ENCODE results near the gene SPDEF.

Gene SPDEF

DNA sequence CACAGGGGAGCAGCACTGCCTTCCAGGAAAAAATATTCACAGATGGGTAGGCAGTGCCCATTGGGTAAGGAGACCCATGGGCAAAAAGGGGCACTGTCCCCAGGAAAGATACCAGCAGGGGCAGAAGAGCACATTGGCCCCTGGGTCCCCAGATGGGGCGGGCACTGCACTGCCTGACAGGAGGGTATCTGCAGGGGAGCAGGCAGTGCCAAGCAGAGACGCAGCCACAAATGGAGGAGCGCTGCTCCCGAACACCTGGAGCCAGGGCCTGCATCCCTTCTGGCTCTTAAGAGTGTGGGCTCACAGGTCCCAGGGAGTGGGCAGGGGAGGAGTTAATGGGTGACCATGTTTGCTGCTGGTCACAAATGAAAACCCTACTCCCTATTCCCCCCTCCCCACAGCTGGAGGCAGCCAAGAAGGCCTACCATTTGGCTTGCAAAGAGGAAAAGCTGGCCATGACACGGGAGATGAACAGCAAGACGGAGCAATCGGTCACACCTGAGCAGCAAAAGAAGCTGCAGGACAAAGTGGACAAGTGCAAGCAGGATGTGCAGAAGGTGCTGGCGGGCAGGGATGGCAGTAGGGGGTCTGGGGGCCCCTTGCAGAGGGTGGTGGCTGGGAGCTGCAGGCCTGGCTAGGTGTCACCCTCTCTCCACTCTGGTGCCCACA lies 27.0 kb downstream of the SPDEF start:
- DNase-seq (ENCODE audit: low read depth in 2 of 2) = no peak

DNA sequence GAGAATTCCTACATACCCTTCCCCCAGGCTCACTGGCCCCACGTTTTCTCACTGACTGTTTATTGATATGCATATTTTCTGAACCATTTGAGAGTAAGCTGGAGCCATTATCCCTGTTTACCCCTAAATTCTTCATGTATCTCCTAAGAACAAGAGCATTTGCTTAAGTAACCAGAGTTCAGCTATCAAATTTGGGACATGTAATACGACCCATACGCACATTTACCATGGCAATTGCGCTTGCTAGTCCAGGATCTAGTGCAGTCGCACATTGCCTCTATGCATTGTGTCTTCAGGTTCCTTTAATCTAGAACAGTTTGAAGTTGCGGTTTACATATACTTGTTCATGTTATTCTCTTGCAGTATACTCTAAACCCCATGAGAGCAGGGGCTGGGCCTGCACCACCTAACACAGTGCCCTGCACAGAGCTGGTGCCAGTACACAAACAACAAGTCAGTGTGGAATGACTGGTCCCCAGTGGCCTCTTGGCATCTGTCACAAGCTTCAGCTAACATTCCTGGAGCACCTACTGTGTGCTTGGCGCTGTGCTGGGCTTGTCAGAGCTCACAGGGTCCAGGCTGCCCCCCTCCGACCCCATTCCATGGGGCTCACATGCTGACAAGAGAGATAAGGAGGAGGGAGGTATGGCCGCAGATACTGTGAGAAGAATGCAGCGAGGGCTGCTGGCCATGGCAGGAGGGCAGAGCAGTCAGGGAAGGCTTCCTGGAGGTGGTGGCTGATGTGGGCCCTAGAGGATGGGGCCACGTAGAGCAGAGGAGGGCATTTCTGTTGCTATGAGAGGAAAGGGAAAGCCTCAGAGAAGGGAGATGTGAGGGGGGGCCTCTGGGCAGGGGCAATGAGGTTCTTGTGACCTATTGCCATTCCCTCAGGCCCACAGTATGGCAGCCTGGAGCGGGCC lies 28.1 kb downstream of the SPDEF start:
- no peak for DNase-seq (ENCODE audit: low read depth in 2 of 2)

DNA sequence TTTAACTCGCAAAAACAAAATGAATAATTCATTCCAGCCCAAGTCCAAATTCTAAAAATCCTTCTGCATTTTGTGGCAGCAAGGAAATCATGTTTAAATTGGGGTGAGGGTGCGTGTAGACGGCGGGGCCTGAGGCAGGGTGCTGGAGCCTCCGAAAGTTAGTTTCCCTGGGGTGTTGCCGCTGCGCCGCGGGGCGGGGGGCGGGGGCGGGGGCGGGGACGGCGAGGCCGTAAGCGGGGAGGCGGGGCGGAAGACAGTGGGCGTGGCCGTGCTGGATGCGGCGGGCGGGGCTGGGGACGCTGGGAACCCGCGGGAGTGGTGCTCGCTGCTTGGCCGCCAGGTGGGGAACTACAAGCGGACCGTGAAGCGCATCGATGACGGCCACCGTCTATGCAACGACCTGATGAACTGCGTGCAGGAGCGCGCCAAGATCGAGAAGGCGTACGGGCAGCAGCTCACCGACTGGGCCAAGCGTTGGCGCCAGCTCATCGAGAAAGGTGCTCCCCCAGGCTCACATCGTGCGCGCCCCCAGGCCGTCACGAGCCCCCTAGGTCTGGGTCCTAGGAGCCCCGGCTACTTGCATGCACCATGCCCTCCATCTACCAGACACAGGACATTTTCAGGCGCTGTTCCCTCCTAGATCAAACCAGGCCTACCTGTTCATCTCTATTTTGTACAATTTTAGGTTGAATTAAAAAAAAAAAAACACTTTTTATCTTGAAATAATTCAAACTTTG lies 29.0 kb downstream of the SPDEF start:
- DNase-seq (ENCODE audit: low read depth in 2 of 2) = peak; percentile 92 to 94

DNA sequence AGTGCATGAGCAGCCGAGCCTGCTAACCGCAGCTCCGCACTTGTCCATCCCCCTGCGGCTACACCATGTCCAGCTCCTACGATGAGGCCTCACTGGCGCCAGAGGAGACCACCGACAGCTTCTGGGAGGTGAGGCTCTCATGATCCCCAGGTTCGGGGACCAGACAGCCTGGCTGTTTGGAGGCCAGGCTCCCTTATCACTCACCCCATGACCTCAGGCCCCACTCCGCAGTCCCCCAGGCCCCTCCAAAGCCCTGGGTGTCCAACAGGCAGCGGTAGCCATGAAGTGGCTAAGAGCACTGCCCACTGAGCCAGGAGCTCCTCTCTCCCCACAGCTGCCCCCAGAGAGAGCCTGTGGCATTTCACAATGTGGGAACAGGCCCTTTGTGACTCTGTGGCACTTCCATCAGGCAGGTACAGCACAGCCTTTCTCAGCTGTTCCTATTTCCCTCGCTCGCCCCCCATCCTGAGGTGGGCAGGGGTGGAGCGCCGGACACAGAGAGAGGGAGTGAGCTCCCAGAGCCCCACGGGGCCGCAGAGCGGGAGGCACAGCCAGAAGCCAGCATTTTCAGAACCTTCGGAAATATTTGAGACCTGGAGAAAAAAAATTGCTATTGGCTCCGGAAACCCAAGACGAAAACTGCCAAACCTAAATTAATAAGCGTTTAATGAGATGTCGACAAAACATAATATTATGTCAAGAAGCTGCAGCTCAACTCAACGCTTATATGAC lies 29.7 kb downstream of the SPDEF start:
- no peak for DNase-seq (ENCODE audit: low read depth in 2 of 2)

DNA sequence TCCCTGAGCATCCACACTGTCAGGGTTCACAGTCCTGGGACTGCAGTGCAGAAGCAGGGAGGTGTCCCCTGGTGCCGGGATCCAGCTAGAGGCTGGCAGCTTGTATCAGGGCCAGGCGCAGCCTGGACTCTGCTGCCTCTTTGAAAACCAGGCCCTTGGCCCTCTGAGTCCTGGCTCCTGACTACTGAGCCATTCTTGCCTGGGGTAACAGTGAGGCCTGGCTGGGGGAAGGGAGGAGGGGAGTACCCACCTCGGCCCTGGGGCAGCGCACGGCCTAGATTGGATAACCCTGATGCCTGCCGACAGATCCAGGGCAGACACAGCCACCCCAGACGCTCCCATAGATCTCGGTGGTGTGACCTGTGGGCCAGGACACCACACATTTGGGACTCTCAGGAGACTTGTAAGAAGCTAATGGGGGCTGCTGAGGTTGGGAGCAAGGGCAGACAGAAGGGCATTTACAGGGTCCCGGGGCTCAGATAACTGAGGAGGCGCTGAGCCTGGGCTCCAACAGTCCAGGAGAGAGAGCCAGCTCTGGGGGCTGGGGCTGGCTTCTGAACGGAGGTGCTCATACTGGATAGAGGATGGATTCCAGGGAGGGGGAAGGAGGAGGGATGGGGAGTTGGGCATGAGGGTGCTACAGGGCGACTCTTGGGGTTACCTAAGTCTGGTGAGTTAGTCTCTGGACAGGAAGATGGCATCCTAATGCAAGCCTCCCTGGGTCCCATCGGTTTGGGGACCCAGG lies 30.5 kb downstream of the SPDEF start:
- no peak for DNase-seq (ENCODE audit: low read depth in 2 of 2)

DNA sequence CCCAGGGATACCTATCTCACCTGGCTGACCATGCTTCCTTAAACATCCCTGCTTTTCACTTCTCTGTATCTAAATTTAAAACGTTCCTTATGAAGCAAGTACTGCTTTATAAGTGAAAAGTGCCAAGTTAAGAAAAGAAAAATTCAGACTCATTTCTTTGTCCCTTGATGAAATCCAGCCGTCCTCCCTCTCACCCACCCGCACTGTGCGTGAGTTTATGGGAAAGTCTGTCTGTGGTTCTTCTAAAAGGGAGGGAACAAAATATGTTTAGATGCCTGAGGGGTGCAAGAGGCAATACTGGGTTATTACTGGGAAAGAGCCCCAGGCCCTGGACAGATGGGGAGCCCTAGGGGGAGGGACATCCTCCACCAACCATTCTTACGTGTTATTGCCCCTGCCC lies 31.2 kb downstream of the SPDEF start:
- DNase-seq (ENCODE audit: low read depth in 2 of 2) = no peak

DNA sequence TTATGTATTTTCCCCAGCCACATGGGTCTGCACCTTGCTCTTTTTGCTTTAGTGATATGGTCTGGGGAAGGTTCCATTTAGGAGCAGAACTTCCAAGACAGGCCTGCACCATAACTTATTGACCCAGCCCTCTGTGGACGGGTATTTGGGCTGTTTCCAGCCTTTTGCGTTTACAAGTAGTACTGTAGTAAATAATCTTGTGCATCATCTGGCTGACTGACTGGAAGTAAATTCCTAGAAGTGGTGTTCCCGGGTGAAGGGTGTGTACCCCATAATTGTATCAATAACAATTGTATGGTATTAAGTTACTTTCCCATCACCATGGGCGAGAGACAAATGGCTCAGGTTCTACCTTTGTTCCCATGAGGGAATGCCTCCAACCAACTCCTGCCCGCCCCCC lies 31.6 kb downstream of the SPDEF start:
- no peak for DNase-seq (ENCODE audit: low read depth in 2 of 2)

DNA sequence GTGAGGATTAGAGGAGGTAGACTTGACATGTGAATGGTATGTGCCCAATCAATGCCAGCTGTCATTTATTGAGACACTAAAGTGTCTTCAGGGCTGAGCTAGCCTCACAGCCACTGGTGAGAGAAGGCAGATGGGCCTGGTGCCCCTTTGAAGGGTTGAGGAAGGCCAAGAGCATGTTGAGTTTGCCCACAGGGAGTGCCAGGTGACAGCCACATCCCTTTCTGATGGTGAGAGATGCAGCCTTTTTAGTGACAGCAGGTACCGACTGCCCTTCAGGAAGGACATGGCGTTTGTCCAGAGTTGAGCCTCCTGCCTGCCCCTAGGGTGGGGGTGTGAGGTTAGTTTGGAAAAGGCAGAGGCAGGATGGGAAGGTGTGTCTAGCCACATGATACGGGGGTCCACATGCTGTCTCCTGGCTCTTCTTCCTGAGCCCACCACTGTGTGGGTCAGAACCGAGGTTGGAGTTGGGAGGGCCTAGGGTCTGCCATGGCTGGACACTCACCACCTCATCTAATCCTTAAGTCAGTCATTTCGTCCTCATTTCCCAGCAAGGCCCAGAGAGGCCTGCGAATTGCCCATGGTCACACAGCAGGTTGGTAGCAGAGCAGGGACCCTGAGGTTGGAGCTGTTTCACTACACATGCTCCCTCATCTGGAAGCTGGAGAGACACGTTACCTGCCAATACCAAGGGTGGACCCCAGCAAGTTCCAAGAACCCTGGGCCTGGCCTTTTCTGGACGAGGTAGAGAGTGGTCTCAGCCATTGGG lies 32.5 kb downstream of the SPDEF start:
- no peak for DNase-seq (ENCODE audit: low read depth in 2 of 2)

DNA sequence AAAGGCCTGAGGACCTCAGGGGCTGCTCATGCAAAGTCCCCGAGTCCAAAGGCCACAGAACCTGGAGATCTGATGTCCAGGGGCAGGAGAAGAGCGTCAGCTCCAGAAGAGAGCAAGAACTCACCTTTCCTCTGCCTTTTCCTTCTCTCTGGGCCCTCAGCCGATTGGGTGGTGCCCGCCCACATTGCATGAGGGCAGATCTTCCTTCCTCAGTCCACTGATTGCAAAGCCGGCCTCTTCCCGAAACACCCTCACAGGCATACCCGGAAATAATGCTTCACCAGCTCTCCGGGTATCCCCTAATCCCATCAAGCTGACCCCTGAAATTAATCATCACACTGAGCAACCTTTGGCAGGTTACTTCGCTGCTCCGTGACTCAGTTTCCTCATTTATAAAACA lies 33.4 kb downstream of the SPDEF start:
- no peak for DNase-seq (ENCODE audit: low read depth in 2 of 2)

DNA sequence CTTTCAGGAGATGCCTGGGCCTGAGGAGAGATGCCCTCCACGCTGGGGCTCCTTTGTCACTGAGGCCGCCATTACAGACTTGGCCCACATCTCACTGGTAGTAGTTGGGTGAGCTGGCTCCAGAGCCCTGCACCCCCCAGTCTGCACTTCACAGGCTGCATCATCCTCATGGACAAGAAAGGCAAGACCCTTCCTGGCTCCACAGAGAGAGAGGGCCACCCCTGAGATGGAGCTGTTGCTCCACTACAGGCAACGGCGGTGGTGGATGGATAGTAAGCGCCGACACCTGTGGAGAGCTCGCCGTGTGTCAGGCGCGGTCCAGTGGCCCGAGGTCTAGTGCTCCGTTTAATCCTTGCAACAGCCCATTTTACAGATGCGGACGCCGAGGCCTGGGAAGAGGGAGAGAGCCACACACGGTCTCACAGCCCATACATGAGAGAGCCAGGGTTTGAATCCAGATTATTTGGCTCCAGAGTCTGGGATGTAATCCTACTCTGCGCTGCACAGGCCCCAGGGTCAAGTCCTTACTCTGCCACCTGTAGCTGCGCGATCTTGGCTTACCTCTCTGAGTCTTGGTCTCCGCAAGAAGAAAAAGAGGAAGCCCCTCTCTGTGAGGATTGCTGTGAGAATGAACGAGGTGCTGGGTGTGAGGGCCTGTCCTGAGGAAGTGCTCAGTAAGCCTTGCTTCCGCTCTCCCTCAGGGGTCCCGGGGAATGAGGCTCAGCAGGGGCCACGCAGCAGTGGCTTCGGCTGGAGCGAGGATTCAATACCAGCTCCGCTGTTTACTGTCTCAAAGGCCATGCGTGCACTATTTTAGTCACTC lies 34.5 kb downstream of the SPDEF start:
- DNase-seq (ENCODE audit: low read depth in 2 of 2) = no peak

DNA sequence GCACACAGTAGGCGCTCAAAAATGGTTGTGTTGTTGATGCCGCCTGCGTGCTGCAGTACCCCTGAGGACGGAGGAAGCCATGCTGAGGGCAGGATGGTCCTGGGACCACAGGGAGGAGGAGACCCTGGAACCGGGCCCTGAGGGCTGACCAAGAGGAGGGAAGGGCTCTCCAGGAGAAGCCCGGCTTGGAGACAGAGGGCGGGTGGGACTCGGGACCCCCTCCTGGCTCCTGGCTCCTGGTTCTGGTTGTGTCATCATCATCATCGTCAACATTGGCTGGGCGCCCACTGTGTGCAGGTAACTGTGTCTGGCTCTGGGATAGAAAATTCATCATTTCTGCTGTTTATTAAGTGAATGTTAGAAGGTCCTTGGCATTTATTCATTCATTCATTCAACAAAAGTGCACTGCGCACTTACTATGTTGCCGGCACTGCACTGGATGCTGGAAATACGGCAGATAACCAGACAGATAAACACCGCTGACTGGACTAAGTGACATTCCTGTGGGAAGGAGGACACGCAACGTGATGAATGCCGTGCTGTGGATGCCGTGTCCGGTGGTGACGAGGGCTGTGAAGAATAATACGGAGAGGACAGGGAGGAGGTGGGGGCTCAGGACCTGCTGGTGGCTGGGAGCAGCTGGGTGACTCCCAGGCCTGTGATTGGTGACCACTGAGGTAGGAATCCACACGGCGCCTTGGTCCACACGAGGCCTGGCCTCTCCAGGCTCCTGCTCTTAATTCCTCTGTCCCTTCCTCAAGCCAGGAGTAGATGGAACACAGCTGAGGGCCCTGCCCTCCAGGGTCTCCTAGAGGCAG lies 35.3 kb downstream of the SPDEF start:
- no peak for DNase-seq (ENCODE audit: low read depth in 2 of 2)

DNA sequence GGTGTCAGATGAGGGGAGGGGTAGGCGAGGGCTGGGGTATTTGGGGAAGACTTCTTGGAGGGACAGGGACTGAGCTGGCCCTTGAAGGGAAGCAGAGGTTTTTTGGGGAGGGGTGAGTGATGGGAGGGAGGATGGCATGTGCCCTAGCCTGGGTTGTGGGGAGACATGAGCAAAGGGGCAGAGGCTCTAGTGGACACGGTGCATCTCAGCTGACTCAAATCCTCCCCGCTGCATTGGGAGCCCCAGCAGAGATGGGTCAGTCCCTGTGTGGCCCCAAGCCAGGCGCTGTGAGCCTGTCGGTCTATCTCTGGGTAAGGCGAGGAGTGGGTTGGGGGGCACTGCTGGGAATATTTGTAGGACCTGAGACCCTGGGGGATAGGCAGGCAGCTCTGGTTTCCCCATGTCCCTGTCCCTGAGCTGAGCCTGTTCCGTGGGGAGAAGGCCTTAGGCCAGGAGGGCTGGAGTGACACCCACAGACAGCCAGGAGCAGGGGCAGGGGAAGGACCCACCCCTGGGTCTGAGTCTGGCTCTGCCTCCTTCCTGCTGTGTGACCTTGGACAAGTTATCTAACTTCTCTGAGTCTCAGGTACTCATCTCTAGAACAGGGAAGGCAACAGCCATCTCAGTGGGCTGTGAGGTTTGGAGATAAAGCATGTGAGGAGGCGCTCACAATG lies 36.0 kb downstream of the SPDEF start:
- DNase-seq (ENCODE audit: low read depth in 2 of 2) = no peak

DNA sequence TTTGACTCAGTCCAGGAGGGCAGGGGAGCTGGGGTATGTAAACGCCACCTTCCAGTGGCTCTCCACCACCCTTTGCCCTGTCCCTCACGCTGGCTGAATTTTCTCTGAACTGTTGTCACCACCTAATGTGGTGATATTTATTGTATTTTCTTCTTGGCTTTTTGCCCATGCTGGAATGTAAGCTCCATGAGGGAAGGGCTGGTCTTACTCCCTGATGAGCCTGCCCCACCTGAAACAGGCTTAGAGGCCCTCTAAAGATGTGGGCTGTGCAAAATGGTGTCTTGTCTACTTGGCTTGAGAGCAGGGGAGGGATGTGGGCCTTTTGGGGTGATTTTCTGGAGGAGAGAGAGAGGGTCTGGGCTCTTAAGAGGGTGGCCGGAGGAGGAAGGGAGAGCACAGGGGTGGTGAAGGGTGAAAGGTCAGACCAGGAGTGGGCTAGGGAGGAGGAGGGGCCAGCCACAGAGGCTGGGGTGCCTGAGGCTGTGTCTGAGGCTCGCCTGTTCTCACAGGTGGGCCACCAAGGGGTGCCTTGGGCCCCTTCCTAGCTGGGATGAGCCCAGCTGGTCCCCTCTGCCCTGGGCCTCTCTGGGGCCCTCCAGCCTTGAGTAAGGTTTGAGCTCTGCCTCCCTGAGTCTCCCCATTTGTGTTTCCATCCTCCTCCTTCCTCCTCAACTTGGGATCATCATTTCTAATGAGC lies 37.3 kb downstream of the SPDEF start:
- DNase-seq (ENCODE audit: low read depth in 2 of 2) = no peak

DNA sequence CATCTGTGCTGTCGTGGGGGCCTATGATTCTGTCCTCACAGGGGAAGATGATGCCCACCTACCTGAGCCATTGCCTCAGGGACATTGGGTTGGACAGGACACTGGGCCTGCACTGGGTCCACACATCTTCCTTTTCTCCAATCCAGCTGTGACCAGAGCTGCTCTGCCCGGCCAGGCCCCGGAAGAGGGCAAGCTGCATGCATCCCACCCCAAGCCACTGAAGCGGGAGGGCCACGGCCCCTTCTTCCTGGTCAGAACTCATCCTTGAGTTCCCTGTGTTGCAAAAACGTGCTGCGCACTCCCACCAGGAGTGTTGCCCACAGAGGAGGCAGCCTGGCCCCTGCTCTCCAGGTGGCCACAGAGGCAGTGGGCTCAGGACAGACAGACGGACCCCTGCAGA lies 38.2 kb downstream of the SPDEF start:
- no peak for DNase-seq (ENCODE audit: low read depth in 2 of 2)

DNA sequence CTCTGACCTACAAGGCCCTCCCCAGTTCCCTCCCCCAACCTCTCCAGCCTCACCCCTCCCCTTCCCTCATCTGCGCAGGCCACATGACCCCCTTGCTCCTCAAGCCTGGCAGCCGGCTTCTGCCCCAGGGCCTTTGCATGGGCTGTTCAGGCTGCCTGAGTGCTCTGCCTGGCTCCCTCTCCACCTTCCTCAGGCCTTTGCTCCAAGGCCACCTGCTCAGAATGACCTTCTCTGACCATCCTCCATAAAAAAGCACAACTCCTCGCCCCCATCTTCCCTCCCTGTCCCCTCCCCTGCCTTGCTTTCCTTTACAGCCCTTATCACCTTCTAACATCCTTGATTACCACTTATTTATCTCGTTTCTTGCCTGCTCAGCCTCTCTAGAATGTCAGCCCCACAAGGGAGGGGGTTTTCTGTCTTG lies 38.7 kb downstream of the SPDEF start:
- DNase-seq (ENCODE audit: low read depth in 2 of 2) = no peak

DNA sequence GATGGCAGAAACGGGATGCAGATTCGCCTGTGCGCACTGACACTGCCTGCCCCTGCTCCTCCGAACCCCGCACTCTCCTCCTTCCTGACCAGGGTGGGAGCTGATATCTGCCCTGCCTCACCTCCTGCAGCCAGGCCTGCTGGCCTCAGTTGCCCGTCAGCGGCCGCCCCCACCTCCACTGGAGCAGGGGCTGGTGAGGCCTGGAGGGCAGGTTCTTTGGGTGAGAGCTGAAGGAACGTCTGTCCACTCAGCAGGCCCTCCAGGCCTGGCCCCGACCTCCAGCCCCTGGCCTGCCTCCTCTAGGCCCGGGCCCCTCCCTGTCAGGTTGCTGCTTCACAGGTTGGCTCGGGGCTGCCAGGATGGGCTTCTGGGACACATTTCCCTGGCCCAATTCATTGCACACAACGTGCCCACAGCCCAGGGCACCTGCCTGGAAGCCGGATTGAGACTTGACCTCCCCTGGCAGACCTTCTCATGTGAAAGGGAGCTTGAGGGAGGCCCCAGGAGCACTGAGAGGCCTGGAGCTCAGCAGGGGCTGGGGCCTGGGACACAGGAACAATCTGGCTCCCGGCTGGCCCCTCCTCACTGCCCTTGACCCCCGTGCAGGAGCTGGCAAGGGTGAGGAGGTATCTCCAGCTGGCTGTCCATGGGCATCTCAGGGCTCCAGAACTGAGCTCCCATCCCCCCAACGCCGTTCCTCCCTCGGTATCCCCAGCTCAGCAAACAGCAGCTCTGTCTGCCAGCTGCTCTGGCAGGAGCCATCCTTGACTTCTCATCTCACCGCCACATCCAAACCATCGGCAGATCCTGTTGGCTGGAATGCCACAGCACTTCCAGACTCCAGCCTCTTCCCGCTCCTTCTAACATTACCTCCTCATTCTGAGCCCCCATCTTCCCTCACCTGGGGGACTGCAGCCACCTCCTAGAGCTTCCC lies 39.5 kb downstream of the SPDEF start:
- no peak for DNase-seq (ENCODE audit: low read depth in 2 of 2)
